Sigmoid colon (tissue), 4 donors: ENCODE measurements around the gene TRPV5.

Experiments used
- CTCF ChIP-seq, 4 experiments: fragments of 450-650 bp in 3 of 4; fragments of 200-600 bp in 1 of 4; IDR thresholded peaks; one replicate each; pipeline ENCODE4 v1.5.1; 2016 to 2019; ENCODE audit warnings: antibody characterized with exemption in 4 of 4, mild to moderate bottlenecking in 3 of 4, moderate library complexity in 2 of 4
- EP300 ChIP-seq, 4 donors: sonication (generic); formaldehyde crosslinking; IDR thresholded peaks; one replicate each; pipeline ENCODE4 v1.6.1; 2017; ENCODE audit warnings: antibody characterized with exemption in 4 of 4
- POLR2A ChIP-seq, 2 donors: fragments of 450-650 bp; IDR thresholded peaks; one replicate each; pipeline ENCODE4 v1.6.1; 2016; ENCODE audit warnings: antibody characterized with exemption in 2 of 2, mild to moderate bottlenecking in 2 of 2, moderate library complexity in 2 of 2
- POLR2AphosphoS5 ChIP-seq, 4 donors: sonication (generic); formaldehyde crosslinking; IDR thresholded peaks; one replicate each; pipeline ENCODE4 v1.6.1; 2017; ENCODE audit warnings: antibody characterized with exemption in 4 of 4

DNA sequence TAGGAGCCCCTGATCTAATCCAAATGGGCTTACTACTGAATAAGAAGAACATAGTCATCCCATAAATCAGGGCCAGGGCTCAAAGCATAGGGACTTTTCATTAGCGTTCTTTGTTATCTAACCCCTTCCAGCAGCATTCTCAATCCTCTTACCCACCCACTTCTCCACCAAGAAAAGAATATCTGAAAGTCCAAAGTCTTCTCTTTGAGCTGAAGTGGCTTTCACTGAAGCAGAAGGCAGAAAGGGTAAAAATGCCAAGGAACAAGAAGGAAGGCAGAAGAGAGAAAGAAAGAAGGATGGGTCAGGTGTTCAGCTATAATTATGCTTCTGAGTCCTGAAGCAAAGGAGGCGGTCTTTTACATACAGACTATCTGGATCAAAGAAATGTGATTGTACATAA is 10.2 kb downstream of the TRPV5 start:
- TF ChIP-seq CTCF (IDR thresholded peaks at IDR 0.05) (no peak), POLR2A (IDR thresholded peaks at IDR 0.05) (no peak), EP300 (IDR thresholded peaks at IDR 0.05) (no peak), POLR2AphosphoS5 (IDR thresholded peaks at IDR 0.05) (no peak)
